SK-N-SH (cell line): Measurements from ENCODE around the gene PGGHG. TPM values are rescaled to one million over a fixed set of nuclear protein-coding genes. Genes with fewer than 3 reads are reported as not detected.

Experiments used
- CTCF ChIA-PET: fragments of 300-600, 350-600 bp; formaldehyde crosslinking; extraction: SDS; loops from one replicate; lab custom pipeline; 2021; lab: Yijun Ruan, JAX
- POLR2A ChIA-PET: fragments of 350-600 bp; sonication (Branson Sonifier 250); formaldehyde crosslinking; extraction: SDS; loops from one replicate; lab custom pipeline; 2020; ENCODE audit warnings: antibody characterized with exemption, inconsistent platforms; lab: Yijun Ruan, JAX
- DNase-seq: peaks from one replicate; pipeline ENCODE4 v3.0.0; 2012
- H2AFZ ChIP-seq: fragments of 200-600 bp; sonication (generic); 2 replicates; pipeline ENCODE4 v1.8.1; 2016; ENCODE audit warnings: antibody characterized with exemption, mild to moderate bottlenecking, low read depth
- H3F3A ChIP-seq: fragments of 200-600 bp; sonication (generic); replicated peaks from 2 replicates; pipeline ENCODE3; 2016; ENCODE audit warnings: antibody characterized with exemption, mild to moderate bottlenecking; ENCODE audit not compliant: insufficient read depth
- H3K27ac ChIP-seq, 2 experiments: fragments of 200-500 bp in 1 of 2; fragments of 200-600 bp in 1 of 2; sonication (Bioruptor generic) in 1 of 2; sonication (generic), shearing (Covaris generic) in 1 of 2; 2 replicates each; pipeline versions ENCODE4 v1.5.1 to v1.6.1; 2014 to 2016; ENCODE audit warnings: low read depth in 2 of 2, inconsistent platforms in 1 of 2, low read length in 1 of 2, mild to moderate bottlenecking in 1 of 2, mixed read lengths in 1 of 2
- H3K27me3 ChIP-seq: fragments of 200-600 bp; sonication (generic), shearing (Covaris generic); 2 replicates; pipeline ENCODE4 v1.6.1; 2016; ENCODE audit warnings: mixed run types; ENCODE audit not compliant: insufficient read depth
- H3K36me3 ChIP-seq, 2 experiments: fragments of 200-500 bp in 1 of 2; fragments of 200-600 bp in 1 of 2; sonication (Bioruptor generic) in 1 of 2; sonication (generic) in 1 of 2; replicated peaks in 1 of 2; 2 replicates each; pipeline versions ENCODE3 to v1.5.1; 2014 to 2016; ENCODE audit warnings: low read length in 1 of 2, mild to moderate bottlenecking in 1 of 2; ENCODE audit not compliant: insufficient read depth in 2 of 2, control insufficient read depth in 1 of 2
- H3K4me1 ChIP-seq, 2 experiments: fragments of 200-500 bp in 1 of 2; fragments of 200-600 bp in 1 of 2; sonication (Bioruptor generic) in 1 of 2; sonication (generic), shearing (Covaris generic) in 1 of 2; 2 replicates each; pipeline versions ENCODE4 v1.5.1 to v1.6.1; 2014 to 2016; ENCODE audit warnings: low read depth in 1 of 2, low read length in 1 of 2, mixed run types in 1 of 2; ENCODE audit not compliant: insufficient read depth in 2 of 2, control insufficient read depth in 1 of 2
- H3K4me2 ChIP-seq: fragments of 200-600 bp; sonication (generic), shearing (Covaris generic); 2 replicates; pipeline ENCODE4 v1.6.1; 2017; ENCODE audit warnings: mixed run types
- H3K4me3 ChIP-seq, 2 experiments: fragments of 200-500 bp in 1 of 2; fragments of 200-600 bp in 1 of 2; sonication (Bioruptor generic) in 1 of 2; sonication (generic), shearing (Covaris generic) in 1 of 2; 2 replicates each; pipeline versions ENCODE4 v1.5.1 to v1.8.1; 2014 to 2016; ENCODE audit warnings: low read depth in 2 of 2, inconsistent platforms in 1 of 2, low read length in 1 of 2, mild to moderate bottlenecking in 1 of 2, mixed read lengths in 1 of 2, moderate library complexity in 1 of 2
- H3K79me2 ChIP-seq: fragments of 200-600 bp; sonication (generic); 2 replicates; pipeline ENCODE4 v1.8.1; 2017; ENCODE audit warnings: mild to moderate bottlenecking; ENCODE audit not compliant: insufficient read depth
- H3K9ac ChIP-seq: fragments of 200-600 bp; sonication (generic); 2 replicates; pipeline ENCODE4 v1.6.1; 2017; ENCODE audit warnings: mixed run types
- H3K9me2 ChIP-seq: fragments of 200-600 bp; sonication (generic); 2 replicates; pipeline ENCODE4 v1.6.1; 2017; ENCODE audit warnings: mixed run types
- H3K9me3 ChIP-seq: fragments of 200-600 bp; sonication (generic); 2 replicates; pipeline ENCODE4 v1.6.1; 2017; ENCODE audit warnings: mixed run types, mild to moderate bottlenecking, moderate library complexity
- H4K20me1 ChIP-seq: fragments of 200-600 bp; sonication (generic); 2 replicates; pipeline ENCODE4 v1.6.1; 2017; ENCODE audit warnings: mild to moderate bottlenecking, mixed run types; ENCODE audit not compliant: insufficient read depth
- CHD2 ChIP-seq: fragments of 150-350 bp; IDR thresholded peaks from 2 replicates; pipeline ENCODE4 v1.6.1; 2018; ENCODE audit warnings: low read length; ENCODE audit not compliant: partially characterized antibody
- CTCF ChIP-seq: fragments of 200-600 bp; sonication (generic); IDR thresholded peaks from 2 replicates; pipeline ENCODE4 v1.6.1; 2017; ENCODE audit warnings: antibody characterized with exemption, mild to moderate bottlenecking, moderate library complexity
- ELF1 ChIP-seq: IDR thresholded peaks from 2 replicates; pipeline ENCODE4 v1.4.0; 2012
- EZH2phosphoT487 ChIP-seq: fragments of 200-600 bp; sonication (generic); IDR thresholded peaks from 2 replicates; pipeline ENCODE4 v1.6.1; 2017; ENCODE audit warnings: low read depth, mixed run types, mild to moderate bottlenecking, antibody characterized with exemption, moderate library complexity, borderline replicate concordance
- FOXJ3 ChIP-seq: sonication (generic); formaldehyde crosslinking; IDR thresholded peaks from 2 replicates; pipeline ENCODE4 v1.5.1; 2020; ENCODE audit warnings: mild to moderate bottlenecking, missing genetic modification reagents
- IRF3 ChIP-seq: fragments of 150-350 bp; IDR thresholded peaks from 2 replicates; pipeline ENCODE4 v1.6.1; 2016; ENCODE audit warnings: mild to moderate bottlenecking, low read depth, low read length
- JUND ChIP-seq: IDR thresholded peaks from 2 replicates; pipeline ENCODE4 v1.4.0; 2012
- MAX ChIP-seq: IDR thresholded peaks from 2 replicates; pipeline ENCODE4 v1.4.0; 2012; ENCODE audit warnings: low read depth
- NFIC ChIP-seq: IDR thresholded peaks from 2 replicates; pipeline ENCODE4 v1.4.0; 2012; ENCODE audit warnings: borderline replicate concordance
- NRF1 ChIP-seq: IDR thresholded peaks from 2 replicates; pipeline ENCODE4 v1.6.1; 2012; ENCODE audit warnings: low read depth, mild to moderate bottlenecking, low read length
- RAD21 ChIP-seq: IDR thresholded peaks from 2 replicates; pipeline ENCODE4 v1.6.1; 2012; ENCODE audit warnings: mild to moderate bottlenecking, low read length
- REST ChIP-seq: IDR thresholded peaks from 2 replicates; pipeline ENCODE4 v1.6.1; 2012; ENCODE audit warnings: mild to moderate bottlenecking, low read depth, low read length, moderate library complexity
- SIN3A ChIP-seq: IDR thresholded peaks from 2 replicates; pipeline ENCODE4 v1.6.1; 2012; ENCODE audit warnings: low read depth, mild to moderate bottlenecking, low read length, moderate library complexity, borderline replicate concordance
- TEAD4 ChIP-seq: IDR thresholded peaks from 2 replicates; pipeline ENCODE4 v1.4.0; 2012; ENCODE audit warnings: mild to moderate bottlenecking, borderline replicate concordance; ENCODE audit not compliant: insufficient read depth
- USF1 ChIP-seq: IDR thresholded peaks from 2 replicates; pipeline ENCODE4 v1.4.0; 2012; ENCODE audit warnings: low read depth, borderline replicate concordance
- USF2 ChIP-seq: fragments of 150-350 bp; IDR thresholded peaks from 2 replicates; pipeline ENCODE4 v1.6.1; 2017; ENCODE audit warnings: antibody characterized with exemption, low read length, low read depth, borderline replicate concordance
- YY1 ChIP-seq: IDR thresholded peaks from 2 replicates; pipeline ENCODE4 v1.4.0; 2012; ENCODE audit warnings: low read depth, mild to moderate bottlenecking
- ZBTB33 ChIP-seq: IDR thresholded peaks from 2 replicates; pipeline ENCODE4 v1.4.0; 2012; ENCODE audit warnings: low read depth, borderline replicate concordance
- WGBS: methylation state at CpG from one replicate; pipeline ENCODE4 v1.1.6; 2017; ENCODE audit warnings: low lambda C conversion rate; 5-methylcytosine and 5-hydroxymethylcytosine counted together
- polyA plus RNA-seq, 3 experiments: library from polyadenylated mRNA; depleted of rRNA; stranded (reverse); fragments of >200 nt; gene quantifications; 2 replicates each; pipeline ENCODE4 v1.2.3, GENCODE V29; 2012

Gene PGGHG
- polyA plus RNA-seq, 1 of the 3 experiments (the other 2 are of a cell fraction), result 19.9 TPM

- Histone ChIP-seq H3K79me2 (no peaks in the 10 kb centered on the region), H3K4me2 (no peak overlapping the region), H3K9me3 (no peaks in the 10 kb centered on the region), H3K9ac (no peak overlapping the region), H3K4me1 (peaks cover 0 to 6% of the 10 kb centered on the region in 2 experiments; a peak in 1 of 4 replicates), H3K36me3 (no peaks in the 10 kb centered on the region), H3K4me3 (no peak overlapping the region), H3K9me2 (no peaks in the 10 kb centered on the region), H4K20me1 (no peaks in the 10 kb centered on the region), H3K27ac (no peak overlapping the region), H3F3A (peaks cover 12% of the 10 kb centered on the region), H2AFZ (no peak overlapping the region), H3K27me3 (no peaks in the 10 kb centered on the region)
- no peak for TF ChIP-seq USF1
- TF ChIP-seq EZH2phosphoT487, result no peak
- no peak for TF ChIP-seq MAX
- no peak for TF ChIP-seq FOXJ3
- TF ChIP-seq CHD2, result no peak
- TF ChIP-seq TEAD4, result no peak
- TF ChIP-seq SIN3A, result no peak
- no peak for TF ChIP-seq ZBTB33
- TF ChIP-seq JUND, result no peak
- TF ChIP-seq NRF1, result no peak
- no peak for TF ChIP-seq IRF3
- no peak for TF ChIP-seq ELF1
- TF ChIP-seq USF2, result no peak
- no peak for TF ChIP-seq CTCF
- no peak for TF ChIP-seq NFIC
- no peak for TF ChIP-seq RAD21
- no peak for TF ChIP-seq YY1
- no peak for TF ChIP-seq REST
- WGBS, result 38% methylated on average over 11 of the region's 13 CpGs
- no peak for DNase-seq
- ChIA-PET POLR2A (no interaction called here), CTCF (interaction anchor here (1.3 to 2.4 kb wide), 3 partner anchors 10 to 18 kb away, joined by 3 to 19 read pairs (median 6); no protein-coding TSS in a partner anchor)
Measured at GRCh38 chr11:266676-267439, 22.1 kb upstream of the PGGHG start.
